SKM-1 (cell line): Measurements from ENCODE around the gene CC2D2A.
A peak's percentile ranks its signal among the peaks of the same experiment; 100 is the strongest.

Experiments
- DNase-seq: peaks from one replicate; lab custom pipeline; 2025; ENCODE audit not compliant: unreplicated experiment; lab: John Stamatoyannopoulos, UW

Gene CC2D2A

DNA sequence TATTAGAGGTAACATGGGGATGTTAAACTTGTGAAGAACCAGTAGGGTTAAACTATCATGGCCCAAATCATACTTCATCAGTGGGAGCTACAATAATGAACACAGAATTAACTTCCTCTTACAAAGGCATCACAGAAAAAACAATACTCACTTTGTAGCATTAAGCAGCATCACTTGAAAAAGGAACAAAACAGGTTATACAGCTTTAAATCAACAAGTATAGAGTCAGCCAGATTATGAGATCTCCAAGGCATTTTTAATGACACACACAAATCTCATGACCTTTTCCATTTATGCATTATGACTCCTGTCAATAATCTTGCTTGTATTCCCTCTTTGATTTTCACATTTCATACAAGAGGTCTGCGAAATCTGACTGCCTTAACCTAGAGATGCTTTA lies 167.1 kb downstream of the CC2D2A start:
- DNase-seq, result no peak

DNA sequence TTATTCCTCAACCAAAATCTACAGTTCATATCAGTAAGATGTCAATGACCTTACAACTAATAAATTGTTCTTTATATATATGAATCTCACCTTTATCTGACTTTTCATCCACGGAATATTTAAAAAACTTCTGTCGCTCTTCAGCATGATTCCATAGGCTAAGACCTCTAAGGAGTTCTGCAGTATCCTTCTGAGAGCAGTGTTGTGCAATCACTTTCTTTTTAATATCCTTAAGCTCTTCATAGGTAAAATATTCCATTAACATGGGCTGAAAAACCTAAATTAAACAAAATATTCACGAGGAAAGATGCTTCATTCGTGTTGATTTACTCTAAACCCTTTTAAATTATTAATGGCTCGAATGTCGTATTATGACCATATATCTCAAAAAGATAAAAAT lies 168.7 kb downstream of the CC2D2A start:
- DNase-seq, result no peak

DNA sequence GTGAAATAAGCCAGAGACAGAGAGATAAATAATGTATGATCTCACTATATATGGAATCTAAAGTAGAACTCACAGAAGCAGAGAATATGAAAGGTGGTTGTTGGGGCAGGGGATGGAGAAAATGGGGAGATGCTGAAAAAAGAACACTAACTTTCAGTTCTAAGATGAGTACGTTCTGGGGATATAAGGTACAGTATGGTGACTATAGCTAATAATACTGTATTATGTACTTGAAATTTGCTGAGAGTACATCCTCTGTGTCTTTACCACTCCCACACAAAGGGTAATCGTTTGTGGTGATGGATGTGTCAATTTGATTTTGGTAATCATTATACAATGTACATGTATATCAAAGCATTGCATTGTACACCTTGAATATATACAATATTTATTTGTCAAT lies 178.9 kb downstream of the CC2D2A start:
- no peak for DNase-seq

DNA sequence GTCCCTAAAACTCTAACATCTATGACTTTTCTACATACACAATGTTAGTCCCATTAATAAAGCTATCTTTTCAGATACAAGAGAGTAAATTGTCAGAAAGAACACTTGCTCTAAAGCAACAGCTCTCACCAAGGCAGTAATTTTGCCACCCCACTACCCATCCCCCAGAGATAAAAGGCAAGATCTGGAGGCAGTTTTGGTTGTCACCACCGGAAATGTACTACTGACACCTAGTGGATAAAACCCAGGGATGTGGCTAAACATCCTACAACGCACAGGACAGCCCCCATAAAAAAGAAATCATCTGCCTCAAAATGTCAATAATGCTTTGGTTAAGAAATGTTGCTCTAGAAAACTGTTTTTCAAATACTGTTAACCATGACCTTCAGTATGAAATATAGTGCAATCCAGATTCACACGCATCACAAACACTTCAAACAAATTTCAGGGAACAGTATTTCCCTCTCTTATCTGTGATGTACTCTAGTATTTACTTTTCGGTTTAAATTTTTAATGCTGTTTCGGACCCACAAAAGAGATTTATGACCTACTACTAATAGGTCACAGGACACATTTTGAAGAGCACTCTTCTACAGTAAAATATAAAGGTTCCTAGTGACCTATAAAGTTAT lies 180.3 kb downstream of the CC2D2A start:
- DNase-seq, result peak; percentile 12
